ENCODE data around the gene TSEN2.
"Not testable (repeated sequence)": the region's sequence is repeated elsewhere in the genome, so short reads cannot be mapped to it uniquely, and the experiment has no call there.

The TSEN2 gene

DNA sequence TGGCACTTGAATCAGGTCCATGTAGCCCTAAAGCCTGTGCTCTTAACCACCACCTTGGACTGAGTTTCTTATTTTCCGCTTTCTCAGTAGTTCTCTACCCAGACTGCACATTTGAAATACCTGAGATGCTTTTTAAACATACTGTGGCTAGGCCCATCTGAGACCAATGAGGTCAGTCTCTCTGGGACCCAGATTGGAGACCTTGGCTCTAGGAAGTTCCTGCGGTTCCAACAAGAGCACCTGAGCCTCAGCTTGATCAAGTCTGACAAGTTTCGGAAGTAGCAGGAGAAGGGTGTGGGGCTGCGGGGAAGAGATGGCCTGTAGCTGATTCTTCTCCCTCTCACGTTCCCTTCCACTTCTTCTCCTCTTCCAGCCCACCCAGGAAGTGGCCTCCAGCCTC lies 11.5 kb upstream of the TSEN2 start:
- DNase-seq = no peak

DNA sequence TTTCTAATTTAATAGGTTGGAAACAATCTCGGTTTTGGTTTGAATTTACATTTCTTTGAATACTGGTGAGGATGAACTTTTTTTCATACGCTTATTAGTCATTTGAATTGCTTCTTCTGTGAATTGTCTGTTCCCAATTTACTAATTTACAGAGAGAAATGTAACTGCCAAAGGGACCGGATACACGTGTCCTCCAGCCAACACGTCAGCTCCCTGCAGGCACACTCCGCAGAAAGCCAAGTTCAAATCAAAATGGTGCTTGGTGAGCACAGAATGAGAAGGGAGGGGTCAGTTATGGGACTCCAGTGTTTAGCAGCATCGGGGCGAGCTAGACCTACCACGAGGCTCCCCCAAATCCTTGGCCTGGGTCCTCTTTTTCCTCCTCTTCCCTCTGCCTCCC lies 10.8 kb upstream of the TSEN2 start:
- no peak for DNase-seq

DNA sequence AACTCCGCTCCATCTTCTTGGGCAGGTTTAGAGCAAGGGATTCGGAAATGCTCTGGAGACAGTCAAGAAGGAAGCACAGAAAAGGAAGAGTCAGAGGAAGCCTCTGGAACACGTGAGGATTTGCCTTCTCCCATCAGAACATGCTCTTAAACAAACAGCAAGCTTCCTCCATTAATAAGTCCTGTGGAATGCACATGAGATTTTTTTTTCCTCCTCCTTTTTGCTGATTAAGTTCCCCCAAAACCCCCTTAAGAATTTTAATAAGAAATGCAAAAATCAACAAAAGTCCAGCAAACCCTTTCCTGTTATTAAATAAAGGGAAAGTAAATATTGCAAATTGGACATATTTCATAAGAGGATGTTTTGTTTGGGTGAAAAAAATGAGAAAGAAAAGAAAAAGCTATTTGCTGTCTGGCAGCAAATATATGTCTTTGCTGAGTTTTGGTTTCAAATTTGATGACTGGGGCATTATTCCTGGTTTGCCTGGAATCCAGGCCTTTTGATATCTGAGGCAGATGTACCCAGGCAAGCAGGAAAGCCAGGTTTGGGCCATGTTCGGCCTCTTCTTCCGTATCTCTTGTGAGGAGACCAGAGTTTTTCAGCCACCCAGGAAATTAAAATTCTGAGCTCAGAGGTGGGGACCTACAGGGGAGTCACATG lies 7.9 kb upstream of the TSEN2 start:
- DNase-seq = no peak

DNA sequence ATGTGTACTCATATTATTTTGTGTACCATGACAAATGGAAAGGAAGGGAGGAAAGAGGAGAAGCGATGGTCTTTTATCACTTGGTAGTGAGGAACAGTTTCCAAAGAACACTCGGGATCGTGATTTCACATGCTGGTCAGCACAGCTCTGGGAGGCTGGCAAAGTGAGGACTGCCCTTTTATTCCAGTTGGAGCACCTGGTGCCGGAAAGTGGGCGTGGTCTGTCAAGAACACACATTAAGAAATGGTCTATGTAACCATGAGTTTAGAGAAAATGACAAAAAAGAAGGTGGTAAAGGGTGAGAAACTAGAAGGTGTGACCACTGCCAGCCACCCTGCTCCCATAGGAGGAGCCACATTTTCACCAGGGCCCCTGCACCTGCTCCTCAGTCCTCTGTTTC lies 7.0 kb upstream of the TSEN2 start:
- no peak for DNase-seq

DNA sequence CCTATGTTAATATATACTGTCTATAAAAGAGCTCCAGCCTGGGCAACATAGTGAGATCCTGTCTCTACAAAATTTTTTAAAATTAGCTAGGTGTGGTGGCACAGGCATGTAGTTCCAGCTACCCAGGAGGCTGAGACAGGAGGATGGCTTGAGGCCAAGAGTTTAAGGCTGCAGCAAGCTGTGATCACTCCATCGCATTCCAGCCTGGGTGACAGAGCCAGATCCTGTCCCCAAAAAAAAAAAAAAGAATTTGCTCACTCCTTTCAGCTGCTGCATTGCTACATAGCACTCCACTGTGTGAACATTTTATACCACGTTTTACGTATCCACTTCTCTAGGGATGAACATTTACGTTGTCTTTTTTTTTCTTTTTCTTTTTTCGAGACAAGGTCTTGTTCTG lies 6.0 kb upstream of the TSEN2 start:
- no peak for DNase-seq

DNA sequence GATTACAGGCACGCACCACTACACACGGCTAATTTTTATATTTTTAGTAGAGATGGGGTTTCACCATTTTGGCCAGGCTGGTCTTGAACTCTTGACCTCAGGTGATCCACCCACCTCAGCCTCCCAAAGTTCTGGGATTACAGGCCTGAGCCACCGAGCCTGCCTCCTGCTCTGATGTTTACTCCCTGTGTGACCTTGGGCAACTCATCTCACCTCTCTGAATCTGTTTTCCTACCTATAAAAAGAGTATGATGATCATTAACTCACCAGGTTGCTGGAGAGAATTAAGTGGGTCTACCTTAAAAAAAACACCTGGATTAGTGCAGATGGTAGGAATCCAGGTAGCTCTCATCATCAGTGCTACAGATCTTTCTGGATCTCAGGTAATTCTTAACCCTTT lies 5.1 kb upstream of the TSEN2 start:
- not testable (repeated sequence) for DNase-seq

DNA sequence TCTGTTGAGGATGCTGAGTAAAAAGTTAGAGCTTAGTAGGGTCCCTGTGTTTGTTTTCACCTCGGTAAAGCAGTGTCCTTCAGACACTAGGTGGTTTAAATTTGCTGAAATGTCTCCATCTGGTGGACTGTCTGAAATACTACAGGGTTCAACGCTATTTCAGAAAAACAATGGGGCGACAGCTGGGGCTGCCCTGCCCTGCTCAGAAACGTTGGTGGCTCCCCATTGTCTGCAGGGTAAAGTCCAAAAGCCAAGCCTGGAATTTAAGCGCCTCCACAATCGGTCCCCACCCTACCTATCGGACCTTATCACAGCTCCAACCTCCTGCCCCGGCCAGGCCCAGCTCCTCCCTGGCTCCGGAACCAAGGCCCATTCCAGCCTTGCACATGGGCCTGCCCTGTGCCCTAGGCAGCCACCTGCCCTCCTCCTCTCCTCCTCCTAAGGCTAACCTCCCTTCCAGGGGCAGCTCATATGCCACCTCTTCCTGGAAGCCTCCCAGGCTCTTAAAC lies 4.3 kb upstream of the TSEN2 start:
- peak in 1 of 2 experiments; percentile 4 for DNase-seq

DNA sequence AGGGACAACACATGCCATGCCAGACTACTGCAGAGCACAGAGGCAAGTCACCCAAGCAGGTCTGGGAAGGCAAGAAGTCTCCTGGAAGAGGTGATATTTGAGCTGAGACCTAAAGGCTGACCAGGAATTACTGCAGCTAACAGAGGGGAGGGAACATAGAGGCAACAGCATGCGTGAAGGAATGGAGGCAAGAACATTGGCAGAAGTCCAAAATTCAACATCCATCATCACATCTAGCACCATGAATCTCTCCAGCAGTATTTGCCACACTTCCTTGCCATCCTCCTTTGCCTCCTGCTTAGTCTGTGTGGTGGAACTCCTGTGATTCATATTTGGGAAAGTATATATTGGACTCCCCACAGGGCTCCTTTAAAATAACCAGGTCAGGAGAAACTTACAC lies 870 bp upstream of the TSEN2 start:
- no peak for DNase-seq

DNA sequence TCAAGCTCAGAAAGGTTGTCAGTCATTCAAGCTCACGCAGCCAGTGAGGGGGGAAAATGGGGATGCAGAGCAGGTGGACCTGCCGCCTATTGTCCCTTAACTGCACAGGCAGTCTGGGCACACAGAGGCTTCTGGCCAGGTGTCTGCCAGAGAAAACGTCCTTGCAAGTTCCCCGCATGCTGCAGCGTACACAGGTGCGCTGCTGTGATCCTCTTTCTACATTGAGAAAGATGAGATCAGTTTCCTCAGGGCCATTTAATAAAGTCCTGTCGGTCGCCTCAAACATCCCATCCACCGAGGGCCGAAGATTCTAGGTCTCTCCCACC lies 445 bp upstream of the TSEN2 start:
- DNase-seq = no peak

DNA sequence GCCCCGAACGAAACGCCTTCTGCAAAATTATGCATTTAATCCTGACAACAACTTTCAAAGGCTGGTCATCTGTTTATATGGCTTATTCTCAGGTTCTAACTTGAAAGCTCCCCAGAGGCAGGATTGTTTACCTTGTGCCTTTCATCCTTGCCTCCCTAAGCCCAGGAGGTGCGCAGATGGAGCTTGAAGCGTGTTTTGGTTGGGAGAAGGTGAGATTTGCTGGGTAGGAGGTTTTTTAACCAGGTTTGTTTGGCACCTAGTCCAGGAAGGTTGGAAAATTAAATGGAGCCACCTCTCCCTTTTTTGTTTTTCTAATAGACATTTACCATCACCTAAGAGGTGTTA lies 675 bp downstream of the TSEN2 start:
- DNase-seq = no peak

DNA sequence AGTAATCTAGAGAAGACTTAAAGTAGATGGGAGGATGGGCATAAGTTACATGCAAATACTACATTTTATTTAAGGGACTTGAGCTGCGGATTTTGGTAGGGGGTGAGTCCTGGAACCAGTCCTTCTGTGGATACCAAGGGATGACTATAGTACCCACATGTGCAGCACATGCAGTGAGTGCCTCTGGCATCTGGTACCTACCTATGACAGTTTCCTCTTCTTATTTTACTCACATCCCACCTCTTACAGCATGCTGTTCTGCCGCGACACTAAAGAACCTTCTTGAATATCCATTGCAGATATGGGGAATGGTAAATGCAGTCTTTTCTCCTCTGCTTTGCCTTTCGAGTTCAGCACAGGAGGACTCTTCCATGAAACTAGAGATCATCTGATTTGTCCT lies 1.7 kb downstream of the TSEN2 start:
- no peak for DNase-seq

DNA sequence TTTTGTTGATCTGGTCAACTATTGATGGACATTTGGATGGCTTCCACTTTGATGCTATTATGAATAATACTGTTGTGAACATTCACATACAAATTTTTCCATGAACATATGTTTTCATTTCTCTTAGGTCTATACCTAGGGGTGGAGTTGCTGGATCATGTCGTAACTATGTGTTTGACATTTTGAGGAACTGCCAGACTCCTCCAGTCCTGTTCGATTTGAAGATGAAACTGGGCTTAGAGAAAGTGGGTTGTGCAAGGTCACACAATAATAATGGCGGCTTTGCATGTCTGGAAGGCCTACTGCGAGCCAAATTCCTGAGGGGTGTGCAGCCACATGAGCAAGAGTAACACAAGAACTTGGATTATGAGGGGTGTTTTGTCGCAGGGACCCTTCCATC lies 2.6 kb downstream of the TSEN2 start:
- no peak for DNase-seq

DNA sequence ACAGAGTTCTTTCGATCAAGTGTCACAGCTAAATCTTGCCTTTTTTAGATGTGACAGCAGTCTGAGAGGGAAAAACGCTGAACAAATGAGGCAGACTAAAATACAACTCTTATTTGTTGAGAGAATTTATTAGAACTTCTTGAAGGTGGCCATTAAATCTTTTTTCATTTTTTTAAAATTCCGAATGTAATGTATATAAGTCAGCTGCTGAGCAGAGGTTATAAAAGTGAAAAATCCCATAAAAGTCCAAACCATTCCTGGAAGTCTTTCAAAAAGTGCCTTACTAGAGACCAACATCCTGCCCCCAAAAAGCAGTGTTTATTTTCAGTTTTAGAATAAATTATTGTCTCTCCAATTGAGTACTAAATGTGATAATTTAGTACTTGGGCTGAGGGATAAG lies 3.1 kb downstream of the TSEN2 start:
- no peak for DNase-seq

DNA sequence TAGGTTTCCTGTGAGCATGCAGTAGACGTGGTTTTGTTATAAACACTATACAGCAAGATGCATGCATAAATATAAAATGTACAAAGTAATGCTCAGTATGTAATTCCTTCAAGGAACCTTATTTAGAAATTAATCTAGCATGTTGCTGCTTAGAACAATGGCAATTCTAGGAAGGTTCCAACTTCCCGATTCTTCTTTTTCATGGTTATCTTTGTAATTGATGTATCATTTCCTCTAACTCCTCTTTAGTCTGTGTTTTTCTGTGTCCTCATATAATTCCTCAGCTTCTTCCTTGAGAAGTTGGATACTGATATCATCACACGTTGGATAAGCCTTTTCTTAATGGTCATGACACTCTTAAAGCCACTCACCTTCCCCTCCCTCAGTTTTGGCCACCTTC lies 3.5 kb downstream of the TSEN2 start:
- no peak for DNase-seq

DNA sequence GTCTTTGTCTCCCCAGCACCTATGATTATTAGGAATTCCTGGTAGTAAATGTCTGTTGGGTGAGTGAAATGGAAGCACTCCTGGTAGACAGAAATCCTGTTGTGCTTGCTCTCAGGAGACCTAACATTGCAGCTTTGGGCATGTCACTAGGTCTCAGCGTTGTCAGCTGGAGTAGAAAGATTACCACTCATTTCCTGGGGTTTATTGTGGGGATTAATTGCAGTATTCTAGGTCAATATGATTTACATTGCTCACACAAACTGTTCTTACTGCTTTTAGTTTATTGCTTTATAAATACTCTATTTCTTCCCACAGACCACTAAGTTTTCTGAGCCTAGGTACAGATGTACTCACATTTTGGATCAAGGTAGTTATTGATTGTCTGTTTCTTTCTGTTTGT lies 5.1 kb downstream of the TSEN2 start:
- no peak for DNase-seq

DNA sequence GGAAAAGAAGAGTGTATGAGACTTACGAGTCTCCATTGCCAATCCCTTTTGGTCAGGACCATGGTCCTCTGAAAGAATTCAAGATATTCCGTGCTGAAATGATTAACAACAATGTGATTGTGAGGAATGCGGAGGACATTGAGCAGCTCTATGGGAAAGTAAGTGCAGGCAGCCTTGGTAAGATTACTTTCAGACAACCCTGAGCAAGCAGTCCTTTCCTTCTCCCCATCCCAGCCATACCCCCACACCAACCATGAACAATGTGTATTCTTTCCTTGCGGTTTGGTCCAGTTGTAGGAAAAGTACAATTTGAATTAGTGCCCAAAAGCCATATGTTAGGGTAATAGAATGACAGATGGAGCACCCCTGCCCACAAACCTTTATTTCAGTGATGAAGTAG lies 5.6 kb downstream of the TSEN2 start:
- DNase-seq = no peak

DNA sequence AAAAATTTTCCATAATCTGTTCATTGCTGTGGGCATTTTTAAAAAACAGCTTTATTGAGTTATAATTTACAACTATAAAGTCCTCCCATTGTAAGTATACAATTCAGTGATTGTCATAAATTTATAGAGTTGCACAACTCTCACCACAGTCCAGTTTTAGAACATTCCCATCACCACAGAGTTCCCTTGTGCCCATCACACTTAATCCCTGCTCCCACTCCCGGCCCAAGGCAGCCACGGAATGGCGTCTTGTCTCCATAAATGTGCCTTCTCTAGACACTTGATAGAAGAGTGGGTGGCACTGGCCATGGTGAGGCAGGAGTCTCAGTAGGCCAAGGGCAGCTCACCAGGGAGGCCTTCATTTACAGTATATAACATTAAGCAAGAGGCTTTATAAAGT lies 6.3 kb downstream of the TSEN2 start:
- DNase-seq = no peak

DNA sequence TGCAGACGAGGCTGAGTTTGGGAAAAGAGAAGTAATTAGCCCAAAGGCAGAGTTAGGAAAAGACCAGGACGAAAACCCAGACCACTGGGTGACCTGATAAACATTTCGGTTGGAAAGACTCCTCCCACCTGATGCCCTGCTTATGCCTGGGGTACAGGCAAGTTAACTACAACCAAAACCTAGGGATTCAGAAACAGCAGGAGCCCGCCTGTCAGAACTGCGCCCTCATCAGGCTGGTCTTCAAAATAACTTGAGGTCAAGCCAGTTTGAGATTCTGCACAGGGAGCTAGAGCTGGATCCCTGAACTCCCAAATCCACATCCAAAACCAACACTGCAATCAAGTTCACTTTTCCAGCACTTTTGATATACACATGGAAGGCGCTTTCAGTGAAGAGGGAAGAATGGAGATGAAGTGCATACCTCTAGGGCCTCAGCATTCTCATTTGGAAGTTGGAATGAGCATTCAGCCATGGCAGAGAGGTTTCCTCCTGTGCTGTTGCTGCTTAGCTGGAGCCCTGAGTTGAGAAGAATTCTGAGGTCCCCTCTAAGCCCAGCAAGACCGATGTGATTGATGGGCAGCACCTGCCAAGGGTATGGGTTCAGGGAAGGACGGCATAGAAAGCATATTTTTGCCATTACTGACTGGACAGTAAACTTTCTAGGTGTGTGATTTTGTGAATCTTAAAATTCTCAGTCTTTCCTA lies 11.6 kb downstream of the TSEN2 start:
- no peak for DNase-seq

DNA sequence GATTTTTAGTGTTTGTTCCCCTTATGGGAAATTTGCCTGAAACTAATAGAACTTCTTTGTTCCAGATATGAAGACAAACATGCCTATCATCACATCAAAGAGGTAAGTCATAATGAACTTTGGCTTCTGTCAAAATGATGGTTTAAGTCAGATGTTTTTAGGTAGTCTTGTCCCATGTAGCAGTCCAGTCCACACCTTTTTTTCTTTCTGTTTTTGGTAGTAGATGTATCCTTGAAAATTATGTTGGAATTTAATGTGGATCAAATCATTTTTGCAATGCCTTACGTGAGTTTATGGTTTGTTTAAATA lies 12.1 kb downstream of the TSEN2 start:
- DNase-seq = no peak

DNA sequence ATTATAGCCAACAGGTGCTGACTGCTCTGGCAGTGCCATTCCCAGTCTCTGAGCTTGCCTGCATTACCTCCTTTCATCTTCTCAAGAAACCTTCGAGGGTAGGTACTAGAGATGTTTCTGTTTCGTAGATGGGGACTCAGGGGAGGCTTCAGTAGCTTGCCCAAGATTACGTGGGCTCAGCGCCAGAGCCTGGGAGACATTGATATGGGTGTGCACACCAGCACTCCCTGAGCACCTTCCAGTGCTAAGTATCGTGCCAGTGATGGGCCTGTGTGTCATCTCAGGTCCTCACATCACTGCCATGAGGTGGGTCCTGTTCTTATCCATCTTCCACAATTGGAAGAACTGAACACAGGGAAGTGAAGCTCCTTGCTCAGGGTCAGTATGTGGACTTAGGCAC lies 15.2 kb downstream of the TSEN2 start:
- no peak for DNase-seq

DNA sequence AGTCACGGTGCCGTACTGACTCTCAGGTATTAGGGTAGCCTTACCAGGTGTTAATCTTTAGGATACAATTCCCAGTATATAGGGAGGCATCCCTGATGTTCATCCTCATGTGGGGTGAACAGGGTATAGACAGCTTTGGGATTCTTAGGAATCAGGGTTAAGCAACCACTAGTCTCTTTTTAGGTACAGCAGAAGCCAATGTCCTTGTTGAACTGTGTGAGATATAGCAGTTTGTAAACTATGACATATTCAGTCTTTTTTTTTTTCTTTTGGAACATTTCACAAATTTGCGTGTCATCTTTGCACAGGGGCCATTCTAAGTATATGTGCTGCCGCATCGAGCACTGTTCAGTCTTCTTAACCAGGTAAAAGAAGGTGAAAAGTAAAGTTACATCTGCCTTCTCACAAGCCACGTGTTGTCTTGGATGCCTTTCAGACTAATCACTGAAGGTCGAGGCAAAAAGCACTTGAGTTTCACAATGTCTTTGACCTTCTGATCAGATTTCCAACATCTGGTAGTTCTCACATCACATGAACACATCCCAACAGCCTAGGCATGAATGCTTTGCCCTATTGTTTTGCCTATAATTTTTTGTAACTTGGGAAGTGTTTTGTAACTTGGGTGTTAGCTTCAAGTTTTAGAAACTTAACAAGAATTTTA lies 17.2 kb downstream of the TSEN2 start:
- DNase-seq = no peak

DNA sequence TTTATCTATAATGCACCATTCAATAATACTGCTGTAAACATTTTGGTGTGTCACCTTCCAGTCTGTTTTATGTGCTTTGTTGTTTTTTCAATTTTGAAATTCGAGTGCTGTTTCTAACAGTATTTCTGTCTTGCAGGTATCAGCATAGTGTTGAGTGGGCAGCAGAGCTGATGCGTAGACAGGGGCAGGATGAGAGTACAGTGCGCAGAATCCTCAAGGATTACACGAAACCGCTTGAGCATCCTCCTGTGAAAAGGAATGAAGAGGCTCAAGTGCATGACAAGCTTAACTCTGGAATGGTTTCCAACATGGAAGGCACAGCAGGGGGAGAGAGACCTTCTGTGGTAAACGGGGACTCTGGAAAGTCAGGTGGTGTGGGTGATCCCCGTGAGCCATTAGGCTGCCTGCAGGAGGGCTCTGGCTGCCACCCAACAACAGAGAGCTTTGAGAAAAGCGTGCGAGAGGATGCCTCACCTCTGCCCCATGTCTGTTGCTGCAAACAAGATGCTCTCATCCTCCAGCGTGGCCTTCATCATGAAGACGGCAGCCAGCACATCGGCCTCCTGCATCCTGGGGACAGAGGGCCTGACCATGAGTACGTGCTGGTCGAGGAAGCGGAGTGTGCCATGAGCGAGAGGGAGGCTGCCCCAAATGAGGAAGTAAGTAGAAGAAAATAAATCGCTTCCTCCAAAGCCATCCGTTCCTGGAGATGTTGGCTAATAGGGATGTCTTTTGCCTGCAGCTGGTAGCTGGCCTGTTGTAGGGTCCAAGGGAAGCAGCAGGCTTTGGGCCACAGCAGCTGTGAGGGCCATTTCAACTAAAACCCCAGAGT lies 19.1 kb downstream of the TSEN2 start:
- no peak for DNase-seq

DNA sequence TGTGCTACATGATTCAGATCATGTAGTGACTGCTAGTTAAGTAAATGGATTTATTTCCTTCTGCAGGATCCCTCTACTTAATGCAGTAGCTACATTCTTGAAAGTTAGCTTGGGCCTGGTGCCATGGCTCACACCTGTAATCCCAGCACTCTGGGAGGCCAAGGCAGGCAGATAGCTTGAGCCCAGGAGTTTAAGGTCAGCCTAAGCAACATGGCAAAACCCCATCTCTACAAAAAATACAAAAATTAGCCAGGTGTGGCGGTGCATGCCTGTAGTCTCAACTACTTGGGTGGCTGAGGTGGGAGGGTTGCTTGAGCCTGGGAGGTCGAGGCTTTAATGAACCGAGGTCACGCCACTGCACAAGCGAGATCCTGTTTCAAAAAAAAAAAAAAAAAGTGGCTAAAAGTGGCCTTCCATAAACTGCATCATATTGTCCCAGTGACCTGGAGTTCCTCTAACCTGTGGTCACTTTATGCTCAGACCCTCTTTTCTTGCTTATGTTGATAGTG lies 22.0 kb downstream of the TSEN2 start:
- no peak for DNase-seq

Measured in NCI-H1930 (cell line).